Right ventricle myocardium superior (tissue), 1 donor: ENCODE measurements around the gene BHMT2. TPM values are rescaled to one million over a fixed set of nuclear protein-coding genes. Genes with fewer than 3 reads are reported as not detected.

Experiments used
- total RNA-seq: library from RNA; stranded (reverse); fragmentation: NEBNext Ultra II Directional; extraction: Animal tissue kit (Norgen Biotek cat#: 25700); gene quantifications from one replicate; pipeline ENCODE4 v1.2.1, GENCODE V29; 2021
- donor health status: DM: no; HTN: yes; CAD: no; lungs with severe emphysema.

Gene BHMT2
- total RNA-seq, 1 donor from 2014 or later = 10.0 TPM

Other genes starting within 250 kb of the BHMT2 start
- gene ARSB, start 84.5 kb upstream of the BHMT2 start, total RNA-seq = 9.7 TPM
- gene DMGDH, start 93 bp upstream of the BHMT2 start, total RNA-seq = 2.2 TPM
- gene BHMT, start 42.0 kb downstream of the BHMT2 start, total RNA-seq = 0.11 TPM
- gene JMY, start 166.4 kb downstream of the BHMT2 start, total RNA-seq = 9.7 TPM